Liver (tissue), 9 donors: ENCODE data around the gene ATOH8. TPM values are rescaled to one million over a fixed set of nuclear protein-coding genes. Genes with fewer than 3 reads are reported as not detected.

Experiments used
- DNase-seq: peaks from one replicate; pipeline ENCODE4 v3.0.0-alpha.2; 2017; ENCODE audit warnings: low spot score
- H3K27ac ChIP-seq, 2 donors: one replicate each; pipeline ENCODE4 v1.7.0; 2013; ENCODE audit warnings: inconsistent platforms in 2 of 2, low read length in 2 of 2, control low read depth in 1 of 2, low read depth in 1 of 2, mild to moderate bottlenecking in 1 of 2
- H3K27me3 ChIP-seq, 4 donors: one replicate each; pipeline versions ENCODE4 v1.6.1 to v1.7.0; 2013; ENCODE audit warnings: low read length in 3 of 4, inconsistent platforms in 1 of 4, mild to moderate bottlenecking in 1 of 4, moderate library complexity in 1 of 4; ENCODE audit not compliant: control insufficient read depth in 4 of 4, insufficient read depth in 4 of 4
- H3K36me3 ChIP-seq, 4 donors: one replicate each; pipeline versions ENCODE4 v1.6.1 to v1.7.0; 2013; ENCODE audit warnings: low read length in 3 of 4, mild to moderate bottlenecking in 3 of 4, low read depth in 1 of 4, moderate library complexity in 1 of 4; ENCODE audit not compliant: control insufficient read depth in 4 of 4, insufficient read depth in 3 of 4
- H3K4me1 ChIP-seq, 4 donors: one replicate each; pipeline versions ENCODE4 v1.6.1 to v1.7.0; 2013; ENCODE audit warnings: low read length in 3 of 4, mild to moderate bottlenecking in 3 of 4, moderate library complexity in 1 of 4; ENCODE audit not compliant: control insufficient read depth in 4 of 4, insufficient read depth in 4 of 4
- H3K4me3 ChIP-seq, 3 donors: one replicate each; pipeline versions ENCODE4 v1.6.1 to v1.7.0; 2013; ENCODE audit warnings: low read length in 3 of 3, control low read depth in 1 of 3, low read depth in 1 of 3, mild to moderate bottlenecking in 1 of 3
- H3K9ac ChIP-seq, 2 donors: one replicate each; pipeline ENCODE4 v1.7.0; 2013; ENCODE audit warnings: low read length in 2 of 2, mild to moderate bottlenecking in 2 of 2, moderate library complexity in 2 of 2, control low read depth in 1 of 2, low read depth in 1 of 2
- H3K9me3 ChIP-seq, 4 donors: one replicate each; pipeline versions ENCODE4 v1.6.1 to v1.7.0; 2013; ENCODE audit warnings: low read length in 3 of 4; ENCODE audit not compliant: control insufficient read depth in 4 of 4
- ATF3 ChIP-seq: IDR thresholded peaks from 2 replicates; pipeline ENCODE4 v1.6.1; 2016; ENCODE audit warnings: antibody characterized with exemption
- CTCF ChIP-seq: fragments of 150-350 bp; IDR thresholded peaks from 2 replicates; pipeline ENCODE4 v1.5.1; 2017; ENCODE audit warnings: improper control_type of control experiment, low read depth, low read length; ENCODE audit not compliant: missing input control
- EGR1 ChIP-seq, 2 donors: IDR thresholded peaks; 2 replicates each; pipeline ENCODE4 v1.6.1; 2016 to 2018; ENCODE audit warnings: antibody characterized with exemption in 2 of 2, low read depth in 2 of 2
- FOXA1 ChIP-seq: IDR thresholded peaks from 2 replicates; pipeline ENCODE4 v1.6.1; 2016; ENCODE audit warnings: antibody characterized with exemption
- FOXA2 ChIP-seq: IDR thresholded peaks from 2 replicates; pipeline ENCODE4 v1.6.1; 2016; ENCODE audit warnings: antibody characterized with exemption
- GABPA ChIP-seq, 2 donors: IDR thresholded peaks in 1 of 2; conservative IDR thresholded peaks in 1 of 2; 2 replicates each; pipeline ENCODE4 v1.6.1; 2016; ENCODE audit warnings: antibody characterized with exemption in 2 of 2, mild to moderate bottlenecking in 1 of 2, moderate library complexity in 1 of 2
- HNF4A ChIP-seq, 2 donors: conservative IDR thresholded peaks; 2 replicates each; pipeline ENCODE4 v1.6.1; 2016; ENCODE audit warnings: antibody characterized with exemption in 2 of 2, mild to moderate bottlenecking in 2 of 2
- JUND ChIP-seq, 2 donors: IDR thresholded peaks; 2 replicates each; pipeline ENCODE4 v1.6.1; 2016; ENCODE audit warnings: antibody characterized with exemption in 2 of 2
- MAX ChIP-seq: IDR thresholded peaks from 2 replicates; pipeline ENCODE4 v1.6.1; 2016; ENCODE audit warnings: antibody characterized with exemption
- NR2F2 ChIP-seq: IDR thresholded peaks from 2 replicates; pipeline ENCODE4 v1.6.1; 2016; ENCODE audit warnings: antibody characterized with exemption
- RAD21 ChIP-seq, 2 donors: IDR thresholded peaks; 2 replicates each; pipeline ENCODE4 v1.6.1; 2016; ENCODE audit warnings: antibody characterized with exemption in 2 of 2, mild to moderate bottlenecking in 2 of 2
- SP1 ChIP-seq: IDR thresholded peaks from 2 replicates; pipeline ENCODE4 v1.6.1; 2018; ENCODE audit warnings: antibody characterized with exemption, mild to moderate bottlenecking
- TAF1 ChIP-seq: conservative IDR thresholded peaks from 2 replicates; pipeline ENCODE4 v1.6.1; 2016; ENCODE audit warnings: antibody characterized with exemption, mild to moderate bottlenecking
- YY1 ChIP-seq: IDR thresholded peaks from 2 replicates; pipeline ENCODE4 v1.6.1; 2016; ENCODE audit warnings: antibody characterized with exemption, mild to moderate bottlenecking
- WGBS: extraction: QIAGEN DNeasy Blood & Tissue Kit; methylation state at CpG from one replicate; pipeline ENCODE4 v1.1.7; 2013; 5-methylcytosine and 5-hydroxymethylcytosine counted together
- polyA plus RNA-seq, 2 donors: library from polyadenylated mRNA; stranded (reverse) in 1 of 2; unstranded in 1 of 2; fragments of 200-250 nt in 1 of 2; fragments of >200 nt in 1 of 2; fragmentation: Nextera tagmentation in 1 of 2; extraction: Ambion mirVana in 1 of 2; gene quantifications; one replicate each; pipeline versions ENCODE4 v1.2.1 to v1.2.3, GENCODE V29; 2013 to 2015
- total RNA-seq, 2 donors: library from RNA; depleted of rRNA; stranded (reverse); fragments of >200 nt; gene quantifications; one replicate each; pipeline ENCODE4 v1.2.3, GENCODE V29; 2014
- TF ChIP-seq, protein P1 (sequence below): IDR thresholded peaks from 2 replicates; pipeline ENCODE4 v1.6.1; 2016; ENCODE audit warnings: antibody characterized with exemption, mild to moderate bottlenecking
- donor health status: healthy.
- donor health status: healthy.
- donor health status: healthy.
- donor health status: healthy.
- donor health status: healthy.

ATOH8 gene
- total and polyA plus RNA-seq, 4 donors: 0.33 to 37.7 (median 26.8) TPM

- Histone ChIP-seq H3K9ac (no peak overlapping the region), H3K36me3 (no peaks in the 10 kb centered on the region), H3K4me3 (no peak overlapping the region), H3K27ac (no peak overlapping the region), H3K4me1 (peaks cover 0 to 6% (median 4%) of the 10 kb centered on the region in 4 donors), H3K27me3 (no peaks in the 10 kb centered on the region), H3K9me3 (no peaks in the 10 kb centered on the region)
- DNase-seq: no peak
- TF ChIP-seq SP1: no peak
- TF ChIP-seq, protein P1, sequence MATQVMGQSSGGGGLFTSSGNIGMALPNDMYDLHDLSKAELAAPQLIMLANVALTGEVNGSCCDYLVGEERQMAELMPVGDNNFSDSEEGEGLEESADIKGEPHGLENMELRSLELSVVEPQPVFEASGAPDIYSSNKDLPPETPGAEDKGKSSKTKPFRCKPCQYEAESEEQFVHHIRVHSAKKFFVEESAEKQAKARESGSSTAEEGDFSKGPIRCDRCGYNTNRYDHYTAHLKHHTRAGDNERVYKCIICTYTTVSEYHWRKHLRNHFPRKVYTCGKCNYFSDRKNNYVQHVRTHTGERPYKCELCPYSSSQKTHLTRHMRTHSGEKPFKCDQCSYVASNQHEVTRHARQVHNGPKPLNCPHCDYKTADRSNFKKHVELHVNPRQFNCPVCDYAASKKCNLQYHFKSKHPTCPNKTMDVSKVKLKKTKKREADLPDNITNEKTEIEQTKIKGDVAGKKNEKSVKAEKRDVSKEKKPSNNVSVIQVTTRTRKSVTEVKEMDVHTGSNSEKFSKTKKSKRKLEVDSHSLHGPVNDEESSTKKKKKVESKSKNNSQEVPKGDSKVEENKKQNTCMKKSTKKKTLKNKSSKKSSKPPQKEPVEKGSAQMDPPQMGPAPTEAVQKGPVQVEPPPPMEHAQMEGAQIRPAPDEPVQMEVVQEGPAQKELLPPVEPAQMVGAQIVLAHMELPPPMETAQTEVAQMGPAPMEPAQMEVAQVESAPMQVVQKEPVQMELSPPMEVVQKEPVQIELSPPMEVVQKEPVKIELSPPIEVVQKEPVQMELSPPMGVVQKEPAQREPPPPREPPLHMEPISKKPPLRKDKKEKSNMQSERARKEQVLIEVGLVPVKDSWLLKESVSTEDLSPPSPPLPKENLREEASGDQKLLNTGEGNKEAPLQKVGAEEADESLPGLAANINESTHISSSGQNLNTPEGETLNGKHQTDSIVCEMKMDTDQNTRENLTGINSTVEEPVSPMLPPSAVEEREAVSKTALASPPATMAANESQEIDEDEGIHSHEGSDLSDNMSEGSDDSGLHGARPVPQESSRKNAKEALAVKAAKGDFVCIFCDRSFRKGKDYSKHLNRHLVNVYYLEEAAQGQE: no peak
- no peak for TF ChIP-seq ATF3
- TF ChIP-seq GABPA (IDR thresholded peaks at IDR 0.05 in 1 of 2, conservative IDR thresholded peaks at IDR 0.05 in 1 of 2): no peak
- no peak for TF ChIP-seq JUND (IDR thresholded peaks at IDR 0.05)
- TF ChIP-seq RAD21 (IDR thresholded peaks at IDR 0.05): no peak
- TF ChIP-seq FOXA2: no peak
- no peak for TF ChIP-seq YY1
Measured at GRCh38 chr2:85735691-85736090, 18.1 kb upstream of the ATOH8 start.

DNA sequence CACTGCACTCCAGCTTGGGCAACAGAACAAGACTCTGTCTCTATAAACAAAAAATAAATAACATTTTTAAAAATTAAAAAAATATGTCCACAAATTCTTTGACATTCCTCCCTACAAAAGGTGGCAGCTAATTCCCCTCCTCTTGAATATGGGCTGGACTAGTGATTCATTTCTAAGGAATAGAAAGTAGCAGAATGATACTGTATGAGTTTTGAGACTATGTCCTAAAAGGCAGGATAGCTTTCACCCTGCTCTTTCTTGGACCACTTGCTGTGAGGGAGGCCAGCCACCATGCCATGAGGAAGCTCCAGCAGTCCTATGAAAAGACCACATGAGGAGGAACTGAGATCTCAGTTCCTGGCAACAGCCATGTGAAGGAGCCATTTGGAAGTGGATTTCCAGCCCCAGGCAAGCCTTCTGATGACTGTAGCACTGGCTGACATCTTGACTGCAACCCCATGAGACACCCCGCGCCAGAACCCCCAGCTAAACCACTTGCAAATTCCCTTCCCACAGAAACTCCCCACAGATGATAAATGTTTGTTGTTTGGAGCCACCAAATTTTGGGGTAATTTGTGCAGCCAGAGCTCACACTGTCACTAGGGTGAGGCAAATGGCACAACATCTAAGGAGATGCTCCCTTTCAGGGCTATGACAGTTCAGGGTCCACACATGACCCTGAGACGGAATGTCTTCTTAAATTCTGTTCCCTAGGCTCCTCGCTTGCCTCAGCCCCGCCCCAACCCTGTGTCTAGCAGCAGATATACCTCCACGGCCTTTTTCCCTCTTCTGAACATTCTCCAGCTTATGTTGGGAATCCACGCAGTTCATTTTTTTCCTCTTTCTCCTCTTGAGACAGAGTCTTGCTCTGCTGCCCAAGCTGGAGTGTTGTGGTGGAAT, 17.1 kb upstream of the ATOH8 start:
- 93% methylated on average over 7 of the region's 7 CpGs for WGBS
- H3K9ac ChIP-seq: no peak overlapping the region
- no peaks in the 10 kb centered on the region for H3K9me3 ChIP-seq
- no peaks in the 10 kb centered on the region for H3K27me3 ChIP-seq
- TF ChIP-seq, protein P1: no peak
- TF ChIP-seq HNF4A (conservative IDR thresholded peaks at IDR 0.05): no peak
- TF ChIP-seq EGR1 (IDR thresholded peaks at IDR 0.05; ENCODE audit: low read depth in 2 of 2): no peak
- TF ChIP-seq FOXA1: no peak
- TF ChIP-seq MAX: no peak
- TF ChIP-seq GABPA (IDR thresholded peaks at IDR 0.05 in 1 of 2, conservative IDR thresholded peaks at IDR 0.05 in 1 of 2): no peak
- TF ChIP-seq CTCF: no peak
- TF ChIP-seq NR2F2: no peak
- no peak for TF ChIP-seq YY1
- no peak for TF ChIP-seq TAF1
- TF ChIP-seq ATF3: no peak
- TF ChIP-seq JUND (IDR thresholded peaks at IDR 0.05): no peak
- DNase-seq: no peak
- H3K4me1 ChIP-seq: peaks cover 5 to 16% (median 12%) of the 10 kb centered on the region in 4 donors
- H3K27ac ChIP-seq: no peak overlapping the region
- H3K36me3 ChIP-seq: no peaks in the 10 kb centered on the region
- H3K4me3 ChIP-seq: no peak overlapping the region
